ENCODE results near the gene IFFO2. TPM values are rescaled to one million over a fixed set of nuclear protein-coding genes. Genes with fewer than 3 reads are reported as not detected.

IFFO2 gene
- total RNA-seq, 2 donors from 2014 or later = 4.6 to 6.4 TPM

- Histone ChIP-seq H3K9ac (ENCODE audit: extremely low read depth, low read length, poor library complexity, severe bottlenecking) (no peak overlapping the region), H3K4me1 (ENCODE audit: control insufficient read depth, insufficient read depth, low read length) (no peaks in the 10 kb centered on the region), H3K9me3 (ENCODE audit: control insufficient read depth, low read length) (peaks cover 6% of the 10 kb centered on the region), H3K36me3 (ENCODE audit: control insufficient read depth, insufficient read depth, low read length) (no peaks in the 10 kb centered on the region), H3K27me3 (ENCODE audit: control insufficient read depth, insufficient read depth, low read length, poor library complexity, severe bottlenecking) (no peaks in the 10 kb centered on the region), H3K4me3 (ENCODE audit: low read length) (no peak overlapping the region), H3K27ac (ENCODE audit: low read depth, low read length) (no peak overlapping the region)
- H3K27me3 Mint-ChIP-seq (ENCODE audit: insufficient read depth) = peaks cover 14% of the 10 kb centered on the region
- no peaks in the 10 kb centered on the region for H3K36me3 Mint-ChIP-seq (ENCODE audit: low read depth)
- no peak overlapping the region for H3K4me3 Mint-ChIP-seq
- TF ChIP-seq, protein P1, sequence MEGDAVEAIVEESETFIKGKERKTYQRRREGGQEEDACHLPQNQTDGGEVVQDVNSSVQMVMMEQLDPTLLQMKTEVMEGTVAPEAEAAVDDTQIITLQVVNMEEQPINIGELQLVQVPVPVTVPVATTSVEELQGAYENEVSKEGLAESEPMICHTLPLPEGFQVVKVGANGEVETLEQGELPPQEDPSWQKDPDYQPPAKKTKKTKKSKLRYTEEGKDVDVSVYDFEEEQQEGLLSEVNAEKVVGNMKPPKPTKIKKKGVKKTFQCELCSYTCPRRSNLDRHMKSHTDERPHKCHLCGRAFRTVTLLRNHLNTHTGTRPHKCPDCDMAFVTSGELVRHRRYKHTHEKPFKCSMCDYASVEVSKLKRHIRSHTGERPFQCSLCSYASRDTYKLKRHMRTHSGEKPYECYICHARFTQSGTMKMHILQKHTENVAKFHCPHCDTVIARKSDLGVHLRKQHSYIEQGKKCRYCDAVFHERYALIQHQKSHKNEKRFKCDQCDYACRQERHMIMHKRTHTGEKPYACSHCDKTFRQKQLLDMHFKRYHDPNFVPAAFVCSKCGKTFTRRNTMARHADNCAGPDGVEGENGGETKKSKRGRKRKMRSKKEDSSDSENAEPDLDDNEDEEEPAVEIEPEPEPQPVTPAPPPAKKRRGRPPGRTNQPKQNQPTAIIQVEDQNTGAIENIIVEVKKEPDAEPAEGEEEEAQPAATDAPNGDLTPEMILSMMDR (conservative IDR thresholded peaks at IDR 0.05) = no peak
- DNase-seq = no peak
- peaks cover 24% of the 10 kb centered on the region for H3K9me3 Mint-ChIP-seq
- H3K27ac Mint-ChIP-seq = no peak overlapping the region
- H3K4me1 Mint-ChIP-seq = no peaks in the 10 kb centered on the region
- 94% methylated on average over 2 of the region's 2 CpGs; no CpG with 5 or more reads in 1 of the 2 experiments for WGBS, 2 experiments (ENCODE audit: insufficient coverage in 1 of 2, insufficient read length in 1 of 2)
These were observed 43.6 kb upstream of the IFFO2 start for GRCh38 chr1:19000065-19000464.

DNA sequence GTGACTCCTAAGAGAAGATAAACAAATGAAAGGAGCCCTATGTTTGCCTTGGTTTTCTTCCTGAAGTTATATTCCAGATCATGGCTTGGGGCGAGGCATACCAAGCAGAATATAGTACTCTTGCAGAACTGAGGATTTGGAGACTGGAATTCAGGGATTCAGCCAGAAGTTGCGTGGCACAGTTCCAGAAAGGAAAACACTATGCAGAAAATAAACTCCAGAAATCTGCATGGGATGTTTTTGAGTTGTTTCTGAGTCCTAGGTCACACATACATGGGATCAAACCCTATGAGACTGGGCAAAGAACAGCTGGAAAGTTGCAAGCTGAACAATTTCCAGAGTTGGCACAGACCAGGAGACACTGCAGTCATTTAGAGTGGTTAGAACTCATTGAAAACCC lies 42.9 kb upstream of the IFFO2 start:
- H3K9ac ChIP-seq (ENCODE audit: extremely low read depth, low read length, poor library complexity, severe bottlenecking) = no peak overlapping the region
- peaks cover 6% of the 10 kb centered on the region for H3K9me3 ChIP-seq (ENCODE audit: control insufficient read depth, low read length)
- H3K4me3 ChIP-seq (ENCODE audit: low read length) = no peak overlapping the region
- H3K4me3 Mint-ChIP-seq = no peak overlapping the region
- H3K4me1 Mint-ChIP-seq = no peaks in the 10 kb centered on the region
- H3K27me3 ChIP-seq (ENCODE audit: control insufficient read depth, insufficient read depth, low read length, poor library complexity, severe bottlenecking) = no peaks in the 10 kb centered on the region
- H3K27ac ChIP-seq (ENCODE audit: low read depth, low read length) = no peak overlapping the region
- WGBS, 2 experiments (ENCODE audit: insufficient coverage in 1 of 2, insufficient read length in 1 of 2) = 45 to 76% methylated on average over 1 to 2 of the region's 2 CpGs
- H3K27ac Mint-ChIP-seq = no peak overlapping the region
- DNase-seq = no peak
- TF ChIP-seq, protein P1 (conservative IDR thresholded peaks at IDR 0.05) = no peak
- H3K27me3 Mint-ChIP-seq (ENCODE audit: insufficient read depth) = peaks cover 14% of the 10 kb centered on the region
- no peaks in the 10 kb centered on the region for H3K36me3 ChIP-seq (ENCODE audit: control insufficient read depth, insufficient read depth, low read length)
- H3K36me3 Mint-ChIP-seq (ENCODE audit: low read depth) = no peaks in the 10 kb centered on the region
- no peaks in the 10 kb centered on the region for H3K4me1 ChIP-seq (ENCODE audit: control insufficient read depth, insufficient read depth, low read length)
- peaks cover 24% of the 10 kb centered on the region for H3K9me3 Mint-ChIP-seq

DNA sequence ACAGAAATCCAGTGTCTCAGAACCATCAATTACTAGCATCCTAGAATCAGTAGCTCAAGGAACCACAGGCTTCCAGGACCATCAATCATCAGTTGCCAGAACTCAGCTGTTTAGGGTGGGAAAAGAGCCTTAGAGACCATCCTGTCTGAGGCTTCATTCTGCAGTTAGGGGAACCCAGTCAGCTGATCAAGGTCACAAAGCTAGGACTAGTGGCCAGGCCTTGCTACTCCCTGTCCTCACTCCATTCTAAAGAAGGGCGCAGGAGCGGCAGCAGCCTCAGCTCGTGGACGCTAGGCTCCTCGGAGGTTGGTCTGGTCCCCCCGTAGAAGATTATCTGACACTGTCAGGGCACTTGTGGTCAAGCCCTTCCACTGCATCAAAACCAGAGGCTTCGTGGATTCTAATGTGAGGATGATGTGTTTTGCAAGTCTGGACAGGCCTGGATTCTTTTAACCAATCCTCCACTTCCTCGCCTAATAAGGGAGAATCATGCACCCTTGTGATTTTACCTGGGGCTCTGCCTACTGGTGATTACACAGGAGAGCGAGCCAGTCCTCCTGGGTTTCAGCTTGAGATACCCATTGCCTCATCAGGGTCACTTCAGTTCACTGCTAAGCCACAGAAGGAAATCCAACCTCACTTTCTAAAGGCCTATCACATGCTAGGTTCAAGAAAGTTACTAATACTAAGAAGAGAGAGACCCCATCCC lies 41.7 kb upstream of the IFFO2 start:
- WGBS, 2 experiments (ENCODE audit: insufficient coverage in 1 of 2, insufficient read length in 1 of 2) = 92% methylated on average over 7 to 9 of the region's 9 CpGs
- no peak overlapping the region for H3K27ac Mint-ChIP-seq

More for the DNA sequence above, 41.7 kb upstream of the IFFO2 start:
- Mint-ChIP-seq H3K36me3 (ENCODE audit: low read depth) (no peaks in the 10 kb centered on the region), H3K4me1 (no peaks in the 10 kb centered on the region), H3K9me3 (peaks cover 24% of the 10 kb centered on the region), H3K27me3 (ENCODE audit: insufficient read depth) (peaks cover 12% of the 10 kb centered on the region), H3K4me3 (no peak overlapping the region)
- Histone ChIP-seq H3K9me3 (ENCODE audit: control insufficient read depth, low read length) (peaks cover 6% of the 10 kb centered on the region), H3K4me3 (ENCODE audit: low read length) (no peak overlapping the region), H3K36me3 (ENCODE audit: control insufficient read depth, insufficient read depth, low read length) (no peaks in the 10 kb centered on the region), H3K4me1 (ENCODE audit: control insufficient read depth, insufficient read depth, low read length) (no peaks in the 10 kb centered on the region), H3K9ac (ENCODE audit: extremely low read depth, low read length, poor library complexity, severe bottlenecking) (no peak overlapping the region), H3K27me3 (ENCODE audit: control insufficient read depth, insufficient read depth, low read length, poor library complexity, severe bottlenecking) (no peaks in the 10 kb centered on the region), H3K27ac (ENCODE audit: low read depth, low read length) (no peak overlapping the region)
- no peak for DNase-seq
- TF ChIP-seq, protein P1 (conservative IDR thresholded peaks at IDR 0.05) = no peak

Data from endodermal cell (in vitro differentiated cells).